Fibroblast of the aortic adventitia (primary cell): ENCODE results near the gene ACAP3. TPM values are rescaled to one million over a fixed set of nuclear protein-coding genes. Genes with fewer than 3 reads are reported as not detected.

ENCODE experiments used
- DNase-seq: peaks from one replicate; pipeline ENCODE4 v3.0.0-alpha.2; 2010; ENCODE audit warnings: low read depth
- H3K4me3 ChIP-seq: 2 replicates; pipeline ENCODE4 v1.5.1; 2011; ENCODE audit warnings: low read depth, mild to moderate bottlenecking, control low read depth, low read length, moderate library complexity
- total RNA-seq: library from RNA; depleted of rRNA; stranded (reverse); fragments of >200 nt; gene quantifications from 2 replicates; pipeline ENCODE4 v1.2.3, GENCODE V29; 2012; ENCODE audit warnings: low replicate concordance
- TF ChIP-seq, protein P1 (sequence below): IDR thresholded peaks from 2 replicates; pipeline ENCODE4 v1.5.1; 2011; ENCODE audit warnings: mild to moderate bottlenecking, low read length, control low read depth, inconsistent platforms; ENCODE audit not compliant: insufficient read depth

The ACAP3 gene
- total RNA-seq, 1 donor = 43.2 TPM

DNA sequence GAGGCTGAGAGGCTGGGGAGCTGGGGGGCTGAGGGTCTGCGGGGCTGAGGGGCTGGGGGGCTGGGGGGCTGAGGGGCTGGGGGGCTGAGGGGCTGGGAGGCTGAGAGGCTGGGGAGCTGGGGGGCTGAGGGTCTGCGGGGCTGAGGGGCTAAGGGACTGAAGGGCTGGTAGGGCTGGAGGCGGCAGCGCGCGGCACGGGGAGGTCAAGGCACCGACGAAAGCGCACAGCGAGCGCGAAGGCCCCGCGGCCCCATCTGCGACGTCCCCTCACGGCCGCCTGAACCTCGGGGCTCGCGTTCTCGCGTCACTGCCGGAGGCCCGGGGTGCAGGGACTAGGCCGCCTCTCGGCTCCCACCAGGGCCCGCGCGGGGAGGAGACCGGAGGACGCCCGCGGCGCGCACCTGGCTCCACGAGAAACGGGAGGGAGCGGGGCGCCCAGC, 16.4 kb upstream of the ACAP3 start:
- TF ChIP-seq, protein P1, sequence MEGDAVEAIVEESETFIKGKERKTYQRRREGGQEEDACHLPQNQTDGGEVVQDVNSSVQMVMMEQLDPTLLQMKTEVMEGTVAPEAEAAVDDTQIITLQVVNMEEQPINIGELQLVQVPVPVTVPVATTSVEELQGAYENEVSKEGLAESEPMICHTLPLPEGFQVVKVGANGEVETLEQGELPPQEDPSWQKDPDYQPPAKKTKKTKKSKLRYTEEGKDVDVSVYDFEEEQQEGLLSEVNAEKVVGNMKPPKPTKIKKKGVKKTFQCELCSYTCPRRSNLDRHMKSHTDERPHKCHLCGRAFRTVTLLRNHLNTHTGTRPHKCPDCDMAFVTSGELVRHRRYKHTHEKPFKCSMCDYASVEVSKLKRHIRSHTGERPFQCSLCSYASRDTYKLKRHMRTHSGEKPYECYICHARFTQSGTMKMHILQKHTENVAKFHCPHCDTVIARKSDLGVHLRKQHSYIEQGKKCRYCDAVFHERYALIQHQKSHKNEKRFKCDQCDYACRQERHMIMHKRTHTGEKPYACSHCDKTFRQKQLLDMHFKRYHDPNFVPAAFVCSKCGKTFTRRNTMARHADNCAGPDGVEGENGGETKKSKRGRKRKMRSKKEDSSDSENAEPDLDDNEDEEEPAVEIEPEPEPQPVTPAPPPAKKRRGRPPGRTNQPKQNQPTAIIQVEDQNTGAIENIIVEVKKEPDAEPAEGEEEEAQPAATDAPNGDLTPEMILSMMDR = no peak

DNA sequence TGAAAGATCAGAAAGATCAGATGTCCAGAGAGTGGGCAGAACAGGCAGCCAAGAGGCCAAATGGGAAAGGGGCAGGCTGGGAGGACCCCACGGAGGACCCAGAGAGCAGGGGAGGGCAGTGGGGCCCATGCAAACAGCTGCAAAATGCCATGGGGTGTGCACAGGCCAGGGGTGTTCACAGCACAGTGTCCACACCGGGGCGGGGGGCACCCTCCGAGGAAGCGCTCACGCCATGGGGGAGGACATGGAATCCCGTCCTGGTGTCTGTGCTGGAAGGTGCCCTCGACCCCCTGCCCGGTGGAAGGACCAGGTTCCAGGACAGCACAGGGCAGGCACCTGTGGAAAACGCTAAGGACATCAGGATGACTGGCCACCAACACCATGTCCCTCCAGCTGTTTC, 15.2 kb upstream of the ACAP3 start:
- peak overlapping the region; percentile 13 for H3K4me3 ChIP-seq
- TF ChIP-seq, protein P1 = no peak
- no peak for DNase-seq

More for the DNA sequence above, 16.4 kb upstream of the ACAP3 start:
- peak overlapping the region; percentile 83 for H3K4me3 ChIP-seq
- DNase-seq = no peak

DNA sequence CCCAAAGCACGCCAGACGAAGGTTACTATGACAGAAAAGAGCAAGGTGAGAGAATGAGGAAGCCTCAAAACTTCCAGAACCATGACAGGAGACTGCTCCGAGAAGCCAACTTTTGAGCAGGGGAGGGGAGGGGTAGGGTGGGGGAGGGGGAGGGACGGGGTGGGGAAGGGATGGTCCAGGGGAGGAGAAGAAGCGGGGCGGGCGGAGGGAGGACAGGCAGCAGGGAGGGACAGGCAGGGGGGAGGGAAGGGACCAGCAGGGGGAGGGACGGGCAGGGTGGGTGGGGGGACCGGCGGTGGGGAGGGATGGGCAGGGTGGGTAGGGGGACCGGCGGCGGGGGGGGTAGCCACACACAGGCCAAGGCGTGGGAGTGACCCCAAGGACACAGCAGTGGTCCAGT, 14.7 kb upstream of the ACAP3 start:
- TF ChIP-seq, protein P1 = no peak
- no peak overlapping the region for H3K4me3 ChIP-seq
- no peak for DNase-seq

DNA sequence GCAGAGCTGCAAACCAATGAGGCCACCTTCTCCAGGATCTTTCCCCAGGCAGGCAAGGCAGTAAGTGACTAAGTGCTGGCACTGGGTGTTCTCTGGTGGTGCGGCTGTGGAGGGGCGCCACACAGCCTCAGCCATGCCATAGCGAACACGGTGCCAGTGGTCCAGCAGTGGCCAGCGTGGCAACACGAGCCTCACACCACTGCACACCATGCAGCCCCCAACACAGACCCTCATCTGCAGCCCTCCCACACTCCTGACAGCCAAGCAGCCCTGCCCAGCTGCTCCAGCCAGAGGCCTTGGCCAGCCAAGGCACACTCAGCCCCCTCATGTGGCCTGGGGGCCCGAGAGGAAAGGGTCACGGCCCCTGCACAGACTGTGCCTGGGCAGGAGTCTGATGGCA, 13.7 kb upstream of the ACAP3 start:
- H3K4me3 ChIP-seq = no peak overlapping the region
- TF ChIP-seq, protein P1 = no peak
- no peak for DNase-seq

DNA sequence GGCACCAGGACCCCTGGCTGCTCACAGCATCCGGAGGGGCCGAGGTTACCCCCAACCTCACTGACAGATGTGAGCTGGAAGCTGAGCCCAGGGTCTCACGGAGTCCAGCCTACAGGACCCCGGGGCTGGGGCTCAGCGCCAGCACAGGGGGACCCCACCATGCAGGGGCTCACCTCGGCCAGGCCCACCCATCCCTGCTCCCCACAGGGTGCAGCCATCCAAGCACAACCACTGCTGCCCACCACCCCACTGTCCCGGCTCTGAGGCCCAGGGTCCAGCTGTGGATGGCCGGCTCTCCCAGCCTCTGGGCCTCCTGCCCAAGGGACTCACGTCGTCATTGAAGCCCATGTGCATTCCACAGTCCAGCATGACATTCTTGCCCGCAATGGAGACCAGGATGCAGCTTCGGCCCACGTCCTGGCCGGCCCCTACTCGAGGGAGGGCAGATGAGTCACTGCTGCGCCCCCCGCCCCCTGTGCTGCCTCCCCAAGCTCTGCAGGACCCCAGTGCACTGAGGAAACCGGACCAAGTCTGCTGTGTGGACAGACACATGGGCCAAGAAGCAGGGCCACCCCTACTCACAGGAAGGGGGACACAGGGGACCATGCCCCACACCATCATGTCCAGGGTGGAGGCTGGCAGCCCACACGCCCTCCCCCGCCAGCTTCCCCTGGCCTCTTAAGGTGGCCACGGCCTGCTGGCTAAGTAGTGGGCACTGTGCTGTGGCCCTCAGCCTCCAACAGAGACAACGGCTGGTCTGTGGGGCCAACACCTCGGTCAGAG, 13.1 kb upstream of the ACAP3 start:
- no peak for DNase-seq
- TF ChIP-seq, protein P1 = no peak
- no peak overlapping the region for H3K4me3 ChIP-seq

DNA sequence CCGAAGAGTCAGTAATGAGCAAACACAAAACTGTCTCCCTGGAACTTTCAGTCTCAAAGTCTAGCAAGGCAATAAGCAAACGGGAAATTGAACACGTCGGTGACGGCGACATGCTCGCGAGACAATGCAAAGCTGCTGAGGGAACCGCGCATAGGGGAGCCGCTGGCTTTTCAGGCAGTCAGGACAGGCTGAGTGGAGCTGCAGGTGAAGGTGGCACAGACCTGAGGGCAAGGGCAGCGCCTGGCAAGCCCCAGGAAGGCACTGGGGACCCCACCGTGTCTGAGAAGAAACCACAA, 11.9 kb upstream of the ACAP3 start:
- DNase-seq = no peak
- TF ChIP-seq, protein P1 = no peak
- no peak overlapping the region for H3K4me3 ChIP-seq
